H9 (cell line): Measurements from ENCODE around the gene SSTR5. TPM values are rescaled to one million over a fixed set of nuclear protein-coding genes. Genes with fewer than 3 reads are reported as not detected.

Experiments used
- DNase-seq: peaks from one replicate; pipeline ENCODE4 v3.0.0-alpha.2; 2017
- H2AFZ ChIP-seq: one replicate; pipeline ENCODE4 v1.6.1; 2013; ENCODE audit warnings: mild to moderate bottlenecking, low read length, control low read depth, moderate library complexity
- H2AK5ac ChIP-seq: 2 replicates; pipeline ENCODE4 v1.6.1; 2013; ENCODE audit warnings: low read length, control low read depth, mixed read lengths; ENCODE audit not compliant: insufficient read length
- H2BK120ac ChIP-seq: one replicate; pipeline ENCODE4 v1.6.1; 2013; ENCODE audit warnings: low read depth, mild to moderate bottlenecking, low read length, control low read depth, inconsistent platforms; ENCODE audit not compliant: poor library complexity, severe bottlenecking
- H2BK12ac ChIP-seq: 2 replicates; pipeline ENCODE4 v1.6.1; 2013; ENCODE audit warnings: low read length, control low read depth, mixed read lengths, low read depth; ENCODE audit not compliant: insufficient read length
- H2BK15ac ChIP-seq: 2 replicates; pipeline ENCODE4 v1.6.1; 2013; ENCODE audit warnings: low read depth, low read length, control low read depth
- H2BK20ac ChIP-seq: one replicate; pipeline ENCODE4 v1.6.1; 2013; ENCODE audit warnings: low read depth, mild to moderate bottlenecking, low read length, control low read depth, inconsistent platforms; ENCODE audit not compliant: poor library complexity, severe bottlenecking
- H2BK5ac ChIP-seq: 2 replicates; pipeline ENCODE4 v1.6.1; 2013; ENCODE audit warnings: low read length, control low read depth, mixed read lengths; ENCODE audit not compliant: insufficient read length
- H3K14ac ChIP-seq: 2 replicates; pipeline ENCODE4 v1.6.1; 2013; ENCODE audit warnings: low read length, control low read depth; ENCODE audit not compliant: insufficient read depth
- H3K18ac ChIP-seq: 2 replicates; pipeline ENCODE4 v1.6.1; 2013; ENCODE audit warnings: low read depth, mild to moderate bottlenecking, mixed read lengths, low read length, control low read depth; ENCODE audit not compliant: insufficient read length
- H3K23ac ChIP-seq: 2 replicates; pipeline ENCODE4 v1.6.1; 2013; ENCODE audit warnings: low read length, control low read depth, mixed read lengths, low read depth; ENCODE audit not compliant: insufficient read length
- H3K23me2 ChIP-seq: 2 replicates; pipeline ENCODE4 v1.6.1; 2013; ENCODE audit warnings: low read depth, mild to moderate bottlenecking, mixed read lengths, low read length, control low read depth; ENCODE audit not compliant: insufficient read length, poor library complexity, severe bottlenecking
- H3K27ac ChIP-seq: 2 replicates; pipeline ENCODE4 v1.5.1; 2013; ENCODE audit warnings: low read length, control low read depth, mixed read lengths, low read depth; ENCODE audit not compliant: insufficient read length
- H3K27me3 ChIP-seq: 2 replicates; pipeline ENCODE4 v1.6.1; 2013; ENCODE audit warnings: low read length, control low read depth, inconsistent platforms; ENCODE audit not compliant: insufficient read depth
- H3K4ac ChIP-seq: 2 replicates; pipeline ENCODE4 v1.6.1; 2013; ENCODE audit warnings: low read depth, mild to moderate bottlenecking, control low read depth, inconsistent platforms, low read length, moderate library complexity
- H3K4me1 ChIP-seq: 2 replicates; pipeline ENCODE4 v1.6.1; 2013; ENCODE audit warnings: low read length, control low read depth, inconsistent platforms; ENCODE audit not compliant: insufficient read depth
- H3K4me2 ChIP-seq: 2 replicates; pipeline ENCODE4 v1.6.1; 2013; ENCODE audit warnings: low read length, control low read depth, mixed read lengths; ENCODE audit not compliant: insufficient read length, insufficient read depth
- H3K56ac ChIP-seq: 2 replicates; pipeline ENCODE4 v1.6.1; 2013; ENCODE audit warnings: low read depth, mild to moderate bottlenecking, mixed read lengths, low read length, control low read depth; ENCODE audit not compliant: insufficient read length
- H3K79me1 ChIP-seq: 2 replicates; pipeline ENCODE4 v1.6.1; 2013; ENCODE audit warnings: low read depth, mild to moderate bottlenecking, moderate library complexity, low read length, control low read depth, inconsistent platforms; ENCODE audit not compliant: insufficient read depth, poor library complexity, severe bottlenecking
- H3K79me2 ChIP-seq: 2 replicates; pipeline ENCODE4 v1.6.1; 2013; ENCODE audit warnings: low read length, control low read depth, inconsistent platforms; ENCODE audit not compliant: insufficient read depth
- H3K9ac ChIP-seq: 2 replicates; pipeline ENCODE4 v1.6.1; 2013; ENCODE audit warnings: low read length, control low read depth, mixed read lengths; ENCODE audit not compliant: insufficient read length; ENCODE audit errors: extremely low read depth
- H3K9me3 ChIP-seq: one replicate; pipeline ENCODE4 v1.6.1; 2013; ENCODE audit warnings: low read depth, low read length, inconsistent platforms; ENCODE audit not compliant: control insufficient read depth
- H3T11ph ChIP-seq: one replicate; pipeline ENCODE4 v1.6.1; 2013; ENCODE audit warnings: mild to moderate bottlenecking, low read length, control low read depth, inconsistent platforms
- H4K20me1 ChIP-seq: one replicate; pipeline ENCODE4 v1.6.1; 2013; ENCODE audit not compliant: control insufficient read depth, insufficient read length, insufficient read depth
- H4K5ac ChIP-seq: 2 replicates; pipeline ENCODE4 v1.6.1; 2013; ENCODE audit warnings: low read depth, mild to moderate bottlenecking, mixed read lengths, low read length, control low read depth; ENCODE audit not compliant: insufficient read length
- H4K8ac ChIP-seq: replicated peaks from 2 replicates; pipeline ENCODE4 v1.6.1; 2013; ENCODE audit warnings: low read length, control low read depth, mixed read lengths, low read depth; ENCODE audit not compliant: insufficient read length
- H4K91ac ChIP-seq: 2 replicates; pipeline ENCODE4 v1.6.1; 2013; ENCODE audit warnings: low read depth, mild to moderate bottlenecking, moderate library complexity, mixed read lengths, low read length, control low read depth; ENCODE audit not compliant: insufficient read length
- H3K27ac Mint-ChIP-seq, 3 experiments: 2 replicates in 2 of 3; 3 replicates in 1 of 3; pipeline ENCODE4 v1.8.0; 2020 to 2021; ENCODE audit warnings: mixed read lengths in 3 of 3, mild to moderate bottlenecking in 1 of 3, moderate library complexity in 1 of 3
- H3K27me3 Mint-ChIP-seq: 2 replicates; pipeline ENCODE4 v1.8.0; 2021; ENCODE audit warnings: low read depth, mild to moderate bottlenecking, moderate library complexity, mixed read lengths
- H3K36me3 Mint-ChIP-seq, 3 experiments: 2 replicates in 2 of 3; 3 replicates in 1 of 3; pipeline ENCODE4 v1.8.0; 2020 to 2021; ENCODE audit warnings: low read depth in 3 of 3, mixed read lengths in 3 of 3; ENCODE audit not compliant: insufficient read depth in 1 of 3
- H3K4me1 Mint-ChIP-seq, 2 experiments: 2 replicates each; pipeline ENCODE4 v1.8.0; 2020; ENCODE audit warnings: mixed read lengths in 2 of 2
- H3K4me3 Mint-ChIP-seq, 2 experiments: 2 replicates in 1 of 2; 3 replicates in 1 of 2; pipeline ENCODE4 v1.8.0; 2020 to 2021; ENCODE audit warnings: mild to moderate bottlenecking in 2 of 2, mixed read lengths in 2 of 2, moderate library complexity in 1 of 2
- H3K9me3 Mint-ChIP-seq, 2 experiments: 2 replicates in 1 of 2; 3 replicates in 1 of 2; pipeline ENCODE4 v1.8.0; 2020; ENCODE audit warnings: mild to moderate bottlenecking in 2 of 2, mixed read lengths in 2 of 2, moderate library complexity in 1 of 2
- CTCF ChIP-seq: fragments of 200-600 bp; sonication (generic); conservative IDR thresholded peaks from 3 replicates; pipeline ENCODE4 v1.8.0; 2021; ENCODE audit warnings: antibody characterized with exemption, mild to moderate bottlenecking
- WGBS: extraction: QIAGEN DNeasy Blood & Tissue Kit; methylation state at CpG from one replicate; pipeline ENCODE4 v1.1.7; 2013; ENCODE audit warnings: missing lambda C conversion rate, low lambda C conversion rate, mixed read lengths; ENCODE audit not compliant: insufficient read length; ENCODE audit errors: extremely low coverage; 5-methylcytosine and 5-hydroxymethylcytosine counted together
- total RNA-seq: library from RNA; stranded (reverse); gene quantifications from 2 replicates; pipeline ENCODE4 v1.2.1, GENCODE V29; 2021

Gene SSTR5
- total RNA-seq, 1 experiment from 2014 or later, result 0.22 TPM

DNA sequence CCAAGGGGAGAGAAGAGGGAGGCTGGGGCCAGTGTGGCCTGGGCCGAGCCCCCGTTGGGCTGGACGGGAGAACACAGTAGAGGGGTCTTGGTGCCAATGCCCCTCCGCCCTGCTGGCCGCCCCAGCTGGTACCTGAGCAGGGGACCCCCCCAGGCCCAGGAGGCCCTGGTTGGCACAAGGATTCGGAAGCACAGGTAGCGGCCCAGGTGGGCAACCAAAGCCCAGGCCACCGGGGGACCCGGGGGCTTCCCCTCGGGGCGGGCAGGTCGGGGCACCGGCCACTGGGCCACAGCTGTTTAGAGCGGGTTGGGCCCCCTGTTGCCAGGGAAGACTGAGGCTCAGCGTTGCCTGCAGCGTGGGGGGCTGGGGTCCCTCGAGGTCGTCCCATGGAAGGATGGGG is 51.7 kb downstream of the SSTR5 start:
- H3K4me1 Mint-ChIP-seq, result peaks cover 0 to 7% of the 10 kb centered on the region in 2 experiments; a peak in 1 of 4 replicates
- no peak overlapping the region for H2BK20ac ChIP-seq
- no peak overlapping the region for H2BK5ac ChIP-seq
- H3K56ac ChIP-seq, result no peak overlapping the region
- no peak overlapping the region for H3K9ac ChIP-seq
- H3K79me2 ChIP-seq, result no peaks in the 10 kb centered on the region
- peaks cover 2% of the 10 kb centered on the region; the same call in 1 of the 2 replicates for H3K27me3 Mint-ChIP-seq
- H4K91ac ChIP-seq, result no peak overlapping the region
- H3K4me1 ChIP-seq, result no peaks in the 10 kb centered on the region
- H2BK15ac ChIP-seq, result no peak overlapping the region
- no peaks in the 10 kb centered on the region for H4K20me1 ChIP-seq
- no peak overlapping the region for H2AK5ac ChIP-seq
- DNase-seq, result no peak
- no peaks in the 10 kb centered on the region for H3K9me3 Mint-ChIP-seq
- 0 out of 2 replicates have a peak overlapping the region, but pooled peaks have one; percentile 16 for H3K14ac ChIP-seq
- H3K23ac ChIP-seq, result no peak overlapping the region
- no peak overlapping the region for H2BK120ac ChIP-seq
- no peak overlapping the region for H3T11ph ChIP-seq
- H3K27ac ChIP-seq, result no peak overlapping the region
- H3K9me3 ChIP-seq, result no peaks in the 10 kb centered on the region
- no peak overlapping the region for H3K4me2 ChIP-seq
- H3K36me3 Mint-ChIP-seq, result no peaks in the 10 kb centered on the region
- no CpG with 5 or more reads among the region's 18 CpGs for WGBS
- no peaks in the 10 kb centered on the region for H3K23me2 ChIP-seq
- H2BK12ac ChIP-seq, result no peak overlapping the region
- H2AFZ ChIP-seq, result no peak overlapping the region
- no peak overlapping the region for H3K4me3 Mint-ChIP-seq
- H3K79me1 ChIP-seq, result no peaks in the 10 kb centered on the region
- H3K27ac Mint-ChIP-seq, result no peak overlapping the region
- H4K5ac ChIP-seq, result no peak overlapping the region
- H3K4ac ChIP-seq, result no peak overlapping the region
- no peak overlapping the region for H3K18ac ChIP-seq
- H3K27me3 ChIP-seq, result no peaks in the 10 kb centered on the region
- TF ChIP-seq CTCF, result no peak
- no peak overlapping the region for H4K8ac ChIP-seq
